ENCODE data around the gene LRRIQ1. TPM values are rescaled to one million over a fixed set of nuclear protein-coding genes. Genes with fewer than 3 reads are reported as not detected.
"Not testable (repeated sequence)": the region's sequence is repeated elsewhere in the genome, so short reads cannot be mapped to it uniquely, and the experiment has no call there.

LRRIQ1 gene
- total and polyA plus RNA-seq, 2 of the 8 experiments (the other 6 are each of a cell fraction or from before 2014, with no cell fraction given), result 0.24 to 0.76 TPM

DNA sequence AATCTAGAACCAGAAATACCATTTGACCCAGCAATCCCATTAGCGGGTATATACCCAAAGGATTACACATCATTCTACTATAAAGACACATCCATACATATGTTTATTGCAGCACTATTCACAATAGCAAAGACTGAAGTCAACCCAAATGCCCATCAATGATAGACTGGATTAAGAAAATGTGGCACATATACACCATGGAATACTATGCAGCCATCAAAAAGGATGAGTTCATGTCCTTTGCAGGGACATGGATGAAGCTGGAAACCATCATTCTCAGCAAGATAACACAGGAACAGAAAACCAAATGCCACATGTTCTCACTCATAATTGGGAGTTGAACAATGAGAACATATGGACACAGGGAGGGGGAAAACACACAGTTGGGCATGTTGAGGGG, 188.2 kb downstream of the LRRIQ1 start:
- H2BK120ac ChIP-seq (replicated peaks; ENCODE audit: low read depth, low read length); H2BK15ac ChIP-seq (ENCODE audit: low read length); H3K23me2 ChIP-seq (ENCODE audit: low read depth, low read length); H2BK5ac ChIP-seq (ENCODE audit: low read depth, low read length); H2BK12ac ChIP-seq (ENCODE audit: low read depth, low read length); H3K27me3 ChIP-seq (replicated peaks in 1 of 4; ENCODE audit: control insufficient read depth in 3 of 4, extremely low read depth in 1 of 4, insufficient read depth in 3 of 4, low read length in 3 of 4); H2AK5ac ChIP-seq (ENCODE audit: low read depth, low read length); H3K4me1 ChIP-seq (replicated peaks in 1 of 4; ENCODE audit: control insufficient read depth in 3 of 4, insufficient read depth in 4 of 4, low read length in 3 of 4); H2AFZ ChIP-seq (ENCODE audit: low read length); H4K8ac ChIP-seq (ENCODE audit: extremely low read depth, insufficient read depth, low read length); H3K4ac ChIP-seq (replicated peaks; ENCODE audit: insufficient read length, low read depth, low read length); H3K9ac ChIP-seq (replicated peaks in 1 of 4; ENCODE audit: extremely low read depth in 1 of 4, low read depth in 3 of 4, low read length in 3 of 4); H3K18ac ChIP-seq (ENCODE audit: extremely low read depth, low read length); H3K79me2 ChIP-seq (ENCODE audit: control insufficient read depth in 1 of 2, insufficient read depth in 2 of 2, low read length in 2 of 2); H3K27ac ChIP-seq (ENCODE audit: low read depth, low read length); H3K4me2 ChIP-seq (ENCODE audit: insufficient read depth in 1 of 2, low read depth in 2 of 2, low read length in 2 of 2); H3K23ac ChIP-seq (ENCODE audit: insufficient read length); H3K56ac ChIP-seq (replicated peaks; ENCODE audit: insufficient read length, low read depth, low read length); H2BK20ac ChIP-seq (ENCODE audit: low read length); H3K4me3 ChIP-seq (ENCODE audit: extremely low read depth in 1 of 4, insufficient read depth in 2 of 4, low read depth in 3 of 4, low read length in 4 of 4); FAIRE-seq; H4K5ac ChIP-seq (ENCODE audit: insufficient read length, low read depth, low read length); H4K91ac ChIP-seq (replicated peaks; ENCODE audit: insufficient read length, low read length); POLR2A ChIA-PET (ENCODE audit: partially characterized antibody); H3K79me1 ChIP-seq (ENCODE audit: low read depth, low read length); H3K9me3 ChIP-seq (ENCODE audit: insufficient read depth in 2 of 2, low read depth in 1 of 2, low read length in 1 of 2); DNase-seq (ENCODE audit: low read depth in 1 of 2, low spot score in 2 of 2); CTCF ChIA-PET (ENCODE audit: partially characterized antibody); H3K36me3 ChIP-seq (ENCODE audit: control insufficient read depth in 2 of 4, insufficient read depth in 4 of 4, low read length in 3 of 4); H3K14ac ChIP-seq (ENCODE audit: insufficient read length); H4K20me1 ChIP-seq (replicated peaks in 1 of 2; ENCODE audit: control insufficient read depth in 1 of 2, insufficient read depth in 2 of 2, low read length in 2 of 2): not testable (repeated sequence)
- WGBS, 2 experiments (ENCODE audit: extremely low coverage in 1 of 2, insufficient coverage in 1 of 2, insufficient read length in 1 of 2, insufficient replicate concordance in 2 of 2, low coverage in 1 of 2, low lambda C conversion rate in 2 of 2, missing lambda C conversion rate in 1 of 2), result 100% methylated on average over 1 of the region's 1 CpG; no CpG with 5 or more reads in 1 of the 2 experiments

Data from H1 (cell line).